ENCODE results near the gene MBD5. TPM values are rescaled to one million over a fixed set of nuclear protein-coding genes. Genes with fewer than 3 reads are reported as not detected.

MBD5 gene
- total RNA-seq, 1 experiment from 2014 or later = 33.9 TPM

DNA sequence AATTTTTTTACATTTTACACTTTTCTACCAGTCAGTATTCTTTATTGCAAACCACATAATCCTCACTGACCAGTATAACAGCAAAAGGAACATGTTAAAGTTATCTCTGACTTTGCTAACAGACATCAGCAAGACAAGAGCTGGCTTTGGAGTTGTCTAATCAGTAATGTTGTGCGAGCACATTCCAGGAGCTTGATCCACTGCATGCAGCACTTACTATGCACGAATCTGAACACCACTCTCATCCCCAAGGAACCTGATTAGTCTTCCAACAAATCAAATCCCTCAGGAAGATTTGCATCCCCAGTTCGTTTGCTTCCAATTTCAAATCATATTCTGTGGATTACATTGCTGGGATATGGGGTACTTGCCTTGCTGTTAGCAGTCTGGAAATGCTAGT, 354.3 kb downstream of the MBD5 start:
- Mint-ChIP-seq H3K27me3 (ENCODE audit: insufficient read depth, unreplicated experiment) (no peaks in the 10 kb centered on the region), H3K36me3 (ENCODE audit: insufficient read depth, unreplicated experiment) (no peaks in the 10 kb centered on the region), H3K4me3 (ENCODE audit: unreplicated experiment) (no peak overlapping the region), H3K4me1 (ENCODE audit: insufficient read depth, unreplicated experiment) (no peaks in the 10 kb centered on the region), H3K9me3 (ENCODE audit: unreplicated experiment) (no peaks in the 10 kb centered on the region), H3K27ac (ENCODE audit: low read depth, unreplicated experiment) (no peak overlapping the region)
- ChIA-PET POLR2A (no interaction called here), CTCF (no interaction called here)
- BruUV-seq (replicated peaks) = no TSS peak
- TF ChIP-seq, protein P1, sequence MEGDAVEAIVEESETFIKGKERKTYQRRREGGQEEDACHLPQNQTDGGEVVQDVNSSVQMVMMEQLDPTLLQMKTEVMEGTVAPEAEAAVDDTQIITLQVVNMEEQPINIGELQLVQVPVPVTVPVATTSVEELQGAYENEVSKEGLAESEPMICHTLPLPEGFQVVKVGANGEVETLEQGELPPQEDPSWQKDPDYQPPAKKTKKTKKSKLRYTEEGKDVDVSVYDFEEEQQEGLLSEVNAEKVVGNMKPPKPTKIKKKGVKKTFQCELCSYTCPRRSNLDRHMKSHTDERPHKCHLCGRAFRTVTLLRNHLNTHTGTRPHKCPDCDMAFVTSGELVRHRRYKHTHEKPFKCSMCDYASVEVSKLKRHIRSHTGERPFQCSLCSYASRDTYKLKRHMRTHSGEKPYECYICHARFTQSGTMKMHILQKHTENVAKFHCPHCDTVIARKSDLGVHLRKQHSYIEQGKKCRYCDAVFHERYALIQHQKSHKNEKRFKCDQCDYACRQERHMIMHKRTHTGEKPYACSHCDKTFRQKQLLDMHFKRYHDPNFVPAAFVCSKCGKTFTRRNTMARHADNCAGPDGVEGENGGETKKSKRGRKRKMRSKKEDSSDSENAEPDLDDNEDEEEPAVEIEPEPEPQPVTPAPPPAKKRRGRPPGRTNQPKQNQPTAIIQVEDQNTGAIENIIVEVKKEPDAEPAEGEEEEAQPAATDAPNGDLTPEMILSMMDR (IDR thresholded peaks at IDR 0.05; ENCODE audit: unreplicated experiment) = no peak
- DNase-seq (ENCODE audit: unreplicated experiment) = no peak
- intact Hi-C loops (cut with micrococcal nuclease) = no loop called here

GRCh38 chr2:148391324-148391723, 370.4 kb downstream of the MBD5 start:
- intact Hi-C loops (cut with micrococcal nuclease) = no loop called here
- H3K9me3 Mint-ChIP-seq (ENCODE audit: unreplicated experiment) = no peaks in the 10 kb centered on the region
- CTCF ChIA-PET = interaction anchor here (0.6 kb wide), 1 partner anchor 330 kb away, joined by 5 read pairs; no protein-coding TSS in a partner anchor
- TF ChIP-seq, protein P1 (IDR thresholded peaks at IDR 0.05; ENCODE audit: unreplicated experiment) = no peak
- no peaks in the 10 kb centered on the region for H3K27me3 Mint-ChIP-seq (ENCODE audit: insufficient read depth, unreplicated experiment)
- no peaks in the 10 kb centered on the region for H3K4me1 Mint-ChIP-seq (ENCODE audit: insufficient read depth, unreplicated experiment)
- POLR2A ChIA-PET = no interaction called here
- no peak overlapping the region for H3K4me3 Mint-ChIP-seq (ENCODE audit: unreplicated experiment)
- no peak overlapping the region for H3K27ac Mint-ChIP-seq (ENCODE audit: low read depth, unreplicated experiment)
- peak; percentile 1 for DNase-seq (ENCODE audit: unreplicated experiment)
- no TSS peak for BruUV-seq (replicated peaks)
- H3K36me3 Mint-ChIP-seq (ENCODE audit: insufficient read depth, unreplicated experiment) = no peaks in the 10 kb centered on the region

- POLR2A ChIA-PET = no interaction called here
Observed at GRCh38 chr2:148402786-148403185, 381.9 kb downstream of the MBD5 start.

GRCh38 chr2:148410899-148411298, 390.0 kb downstream of the MBD5 start:
- ChIA-PET CTCF (no interaction called here), POLR2A (interaction anchor here (0.6 kb wide), 1 partner anchor 10 kb away, joined by 3 read pairs; no protein-coding TSS in a partner anchor)
- peaks cover 22% of the 10 kb centered on the region for H3K9me3 Mint-ChIP-seq (ENCODE audit: unreplicated experiment)
- H3K4me3 Mint-ChIP-seq (ENCODE audit: unreplicated experiment) = no peak overlapping the region
- H3K4me1 Mint-ChIP-seq (ENCODE audit: insufficient read depth, unreplicated experiment) = no peaks in the 10 kb centered on the region
- TF ChIP-seq, protein P1 (IDR thresholded peaks at IDR 0.05; ENCODE audit: unreplicated experiment) = no peak
- H3K27ac Mint-ChIP-seq (ENCODE audit: low read depth, unreplicated experiment) = no peak overlapping the region
- intact Hi-C loops (cut with micrococcal nuclease) = no loop called here
- peaks cover 6% of the 10 kb centered on the region for H3K36me3 Mint-ChIP-seq (ENCODE audit: insufficient read depth, unreplicated experiment)
- H3K27me3 Mint-ChIP-seq (ENCODE audit: insufficient read depth, unreplicated experiment) = no peaks in the 10 kb centered on the region
- DNase-seq (ENCODE audit: unreplicated experiment) = no peak
- no TSS peak for BruUV-seq (replicated peaks)

More at GRCh38 chr2:148402786-148403185, 381.9 kb downstream of the MBD5 start:
- CTCF ChIA-PET = no interaction called here
- Mint-ChIP-seq H3K36me3 (ENCODE audit: insufficient read depth, unreplicated experiment) (no peaks in the 10 kb centered on the region), H3K9me3 (ENCODE audit: unreplicated experiment) (no peaks in the 10 kb centered on the region), H3K4me1 (ENCODE audit: insufficient read depth, unreplicated experiment) (no peaks in the 10 kb centered on the region), H3K4me3 (ENCODE audit: unreplicated experiment) (no peak overlapping the region), H3K27me3 (ENCODE audit: insufficient read depth, unreplicated experiment) (no peaks in the 10 kb centered on the region), H3K27ac (ENCODE audit: low read depth, unreplicated experiment) (no peak overlapping the region)
- TF ChIP-seq, protein P1 (IDR thresholded peaks at IDR 0.05; ENCODE audit: unreplicated experiment) = no peak
- no TSS peak for BruUV-seq (replicated peaks)
- intact Hi-C loops (cut with micrococcal nuclease) = no loop called here
- no peak for DNase-seq (ENCODE audit: unreplicated experiment)

All from MCF 10A (cell line).